Panc1 (cell line): ENCODE measurements around the gene C20orf202. TPM values are rescaled to one million over a fixed set of nuclear protein-coding genes. Genes with fewer than 3 reads are reported as not detected.

ENCODE experiments used
- ATAC-seq: fragments of 200-7000 bp; cut with Tn5 transposase; 2 replicates; pipeline ENCODE4 v1.9.1; 2020; ENCODE audit warnings: mild to moderate bottlenecking, moderate library complexity
- Bru-seq: library from RNA; stranded (reverse); fragments of 400-500 nt; gene quantifications from one replicate; lab custom pipeline; 2021; lab: Mats Ljungman, UMichigan
- BruChase-seq, 2 experiments: library from RNA; stranded (reverse); fragments of 400-500 nt; gene quantifications; one replicate each; lab custom pipeline; 2021; lab: Mats Ljungman, UMichigan
- BruUV-seq: library from RNA; stranded (reverse); fragments of 400-500 nt; replicated peaks from 2 replicates; lab custom pipeline; 2021; lab: Mats Ljungman, UMichigan
- CTCF ChIA-PET: fragments of 300-600 bp; sonication (Branson Sonifier 250); formaldehyde crosslinking; loops from one replicate; lab custom pipeline; 2022; ENCODE audit warnings: antibody characterized with exemption; lab: Charles Lee
- POLR2A ChIA-PET: fragments of 300-600 bp; sonication (Branson Sonifier 250); formaldehyde crosslinking; loops from one replicate; lab custom pipeline; 2022; ENCODE audit warnings: antibody characterized with exemption; lab: Charles Lee
- DNase-seq: peaks from one replicate; pipeline ENCODE4 v3.0.0-alpha.2; 2010; ENCODE audit warnings: low read depth, low spot score
- H3K27ac ChIP-seq: 2 replicates; pipeline ENCODE4 v1.5.1; 2011; ENCODE audit warnings: mild to moderate bottlenecking, low read length, inconsistent platforms
- H3K27me3 ChIP-seq: fragments of 200-500 bp; sonication (Bioruptor generic); 2 replicates; pipeline ENCODE4 v1.6.0; 2014; ENCODE audit warnings: low read length, inconsistent platforms; ENCODE audit not compliant: control insufficient read depth, insufficient read depth
- H3K36me3 ChIP-seq: fragments of 200-500 bp; sonication (Bioruptor generic); 2 replicates; pipeline ENCODE4 v1.5.1; 2014; ENCODE audit warnings: inconsistent platforms, mild to moderate bottlenecking, low read length, moderate library complexity; ENCODE audit not compliant: control insufficient read depth, insufficient read depth
- H3K4me1 ChIP-seq: 2 replicates; pipeline ENCODE4 v1.5.1; 2011; ENCODE audit warnings: inconsistent platforms, mild to moderate bottlenecking, low read length, moderate library complexity; ENCODE audit not compliant: control insufficient read depth, insufficient read depth
- H3K4me3 ChIP-seq, 2 experiments: 2 replicates each; pipeline ENCODE4 v1.5.1; 2011 to 2012; ENCODE audit warnings: low read depth in 2 of 2, low read length in 2 of 2, mild to moderate bottlenecking in 2 of 2, inconsistent platforms in 1 of 2, moderate library complexity in 1 of 2
- H3K9me3 ChIP-seq: fragments of 200-500 bp; sonication (Bioruptor generic); 2 replicates; pipeline ENCODE4 v1.5.1; 2014; ENCODE audit warnings: low read depth, mild to moderate bottlenecking, inconsistent platforms, low read length, moderate library complexity; ENCODE audit not compliant: control insufficient read depth, insufficient read depth
- CTCF ChIP-seq: fragments of 450-650 bp; IDR thresholded peaks from 2 replicates; pipeline ENCODE4 v1.5.1; 2017; ENCODE audit warnings: mild to moderate bottlenecking
- POLR2AphosphoS5 ChIP-seq: IDR thresholded peaks from 2 replicates; pipeline ENCODE4 v1.6.1; 2012; ENCODE audit warnings: mild to moderate bottlenecking, low read depth, low read length, moderate library complexity
- REST ChIP-seq, 2 experiments: IDR thresholded peaks; 2 replicates each; pipeline ENCODE4 v1.6.1; 2011 to 2012; ENCODE audit warnings: low read depth in 2 of 2, control low read depth in 1 of 2, low read length in 1 of 2, mild to moderate bottlenecking in 1 of 2, moderate library complexity in 1 of 2; ENCODE audit not compliant: insufficient read depth in 1 of 2
- SIN3A ChIP-seq: IDR thresholded peaks from 2 replicates; pipeline ENCODE4 v1.6.1; 2012; ENCODE audit warnings: low read depth, mild to moderate bottlenecking, low read length, moderate library complexity, borderline replicate concordance; ENCODE audit not compliant: insufficient read depth
- TCF7L2 ChIP-seq: IDR thresholded peaks from 2 replicates; pipeline ENCODE4 v1.6.1; 2011; ENCODE audit warnings: mild to moderate bottlenecking, low read depth, low read length, inconsistent platforms
- in situ Hi-C: cut with HindIII; loops from 2 replicates; pipeline ENCODE4 v1.10.0; 2016; ENCODE audit warnings: low sequenced_read_pairs, low pct_unique_long_range_greater_than_20kb
- intact Hi-C: fragments of 100-400 bp; cut with micrococcal nuclease; formaldehyde crosslinking; loops from one replicate; pipeline ENCODE4 v1.10.0; 2022; ENCODE audit not compliant: unreplicated experiment
- long read RNA-seq: library from polyadenylated mRNA; unstranded; transcript quantifications from one replicate; pipeline ENCODE4 v2.0.0, GENCODE V29; 2021; ENCODE audit not compliant: unreplicated experiment
- polyA plus RNA-seq: library from polyadenylated mRNA; unstranded; fragments of >200 nt; gene quantifications from one replicate; pipeline ENCODE4 v1.2.1, GENCODE V29; 2012; ENCODE audit warnings: missing spikeins; ENCODE audit not compliant: insufficient read length
- total RNA-seq: library from RNA; stranded (reverse); gene quantifications from one replicate; pipeline ENCODE4 v1.2.1, GENCODE V29; 2021; ENCODE audit not compliant: unreplicated experiment

Gene C20orf202
- not detected for total RNA-seq
- not detected for polyA plus RNA-seq
- not detected for Bru-seq, nascent RNA
- BruChase-seq, experiment 1, labeled RNA remaining after a 2-hour chase = percentile 14 among the genes with signal in this experiment
- BruChase-seq, experiment 2, labeled RNA remaining after a 6-hour chase = not detected
- long read RNA-seq = 0 reads

GRCh38 chr20:1202762-1203504 is at the start of gene C20orf202:
Gene C20orf202 (plus strand): TSS chr20:1203454. CDS start chr20:1203586, 132 bp downstream.
- no peaks in the 10 kb centered on the region for H3K36me3 ChIP-seq
- POLR2A ChIA-PET = no interaction called here
- CTCF ChIA-PET = no interaction called here
- H3K27me3 ChIP-seq = peaks cover 3% of the 10 kb centered on the region; the same call in 1 of the 2 replicates
- TF ChIP-seq SIN3A (no peak), CTCF (no peak), TCF7L2 (no peak), POLR2AphosphoS5 (no peak)
- H3K27ac ChIP-seq = no peak within 1 kb of the TSS
- no peaks in the 10 kb centered on the region for H3K4me1 ChIP-seq
- ATAC-seq = no peak
- no TSS peak for BruUV-seq
- in situ Hi-C loops = no loop called here
- intact Hi-C loops = no loop called here
- no peaks in the 10 kb centered on the region for H3K9me3 ChIP-seq
- H3K4me3 ChIP-seq = no peak within 1 kb of the TSS
- no peak for DNase-seq

- in situ Hi-C loops (no loop called here), intact Hi-C loops (no loop called here)
- DNase-seq = no peak
- ATAC-seq = no peak
- no peaks in the 10 kb centered on the region for H3K4me1 ChIP-seq
- no peak overlapping the region for H3K4me3 ChIP-seq
- no peak for TF ChIP-seq SIN3A
- TF ChIP-seq POLR2AphosphoS5 = no peak
- no peak for TF ChIP-seq CTCF
- peaks cover 15% of the 10 kb centered on the region for H3K36me3 ChIP-seq
- no TSS peak for BruUV-seq
- H3K27ac ChIP-seq = no peak overlapping the region
- ChIA-PET CTCF (no interaction called here), POLR2A (no interaction called here)
- no peaks in the 10 kb centered on the region for H3K9me3 ChIP-seq
- H3K27me3 ChIP-seq = no peaks in the 10 kb centered on the region
Observed at GRCh38 chr20:1154226-1154625, 49.0 kb upstream of the C20orf202 start.

- ChIA-PET CTCF (no interaction called here), POLR2A (no interaction called here)
- peaks cover 13% of the 10 kb centered on the region for H3K36me3 ChIP-seq
- H3K27me3 ChIP-seq = no peaks in the 10 kb centered on the region
- BruUV-seq = no TSS peak
- in situ Hi-C loops (no loop called here), intact Hi-C loops (no loop called here)
- H3K4me3 ChIP-seq = no peak overlapping the region
- H3K4me1 ChIP-seq = no peaks in the 10 kb centered on the region
- no peaks in the 10 kb centered on the region for H3K9me3 ChIP-seq
- TF ChIP-seq SIN3A (no peak), POLR2AphosphoS5 (no peak), CTCF (no peak), TCF7L2 (no peak), REST (IDR thresholded peaks at IDR 0.05; ENCODE audit: insufficient read depth in 1 of 2, low read depth in 2 of 2, low read length in 1 of 2) (no peak)
- DNase-seq (no peak), ATAC-seq (no peak)
- no peak overlapping the region for H3K27ac ChIP-seq
Observed at GRCh38 chr20:1154691-1155090, 48.6 kb upstream of the C20orf202 start.
